Hepatocyte (in vitro differentiated cells): ENCODE results near the gene FBP1. TPM values are rescaled to one million over a fixed set of nuclear protein-coding genes. Genes with fewer than 3 reads are reported as not detected.

Source experiments
- DNase-seq: peaks from one replicate; pipeline ENCODE4 v3.0.0-alpha.2; 2016; ENCODE audit warnings: low spot score
- H2AFZ ChIP-seq: fragments of 200-600 bp; sonication (generic); 2 replicates; pipeline ENCODE4 v1.6.0; 2016; ENCODE audit warnings: antibody characterized with exemption, mild to moderate bottlenecking
- H3K27ac ChIP-seq: fragments of 200-600 bp; sonication (generic); 2 replicates; pipeline ENCODE4 v1.5.1; 2016; ENCODE audit warnings: mild to moderate bottlenecking
- H3K27me3 ChIP-seq: fragments of 200-600 bp; sonication (generic); 2 replicates; pipeline ENCODE4 v1.6.1; 2016
- H3K36me3 ChIP-seq: fragments of 200-600 bp; sonication (generic); replicated peaks from 2 replicates; pipeline ENCODE4 v1.5.1; 2016; ENCODE audit warnings: low read depth; ENCODE audit not compliant: insufficient read depth
- H3K4me1 ChIP-seq: fragments of 200-600 bp; sonication (generic); 2 replicates; pipeline ENCODE4 v1.5.1; 2016; ENCODE audit warnings: mild to moderate bottlenecking, moderate library complexity; ENCODE audit not compliant: insufficient read depth
- H3K4me2 ChIP-seq: fragments of 200-600 bp; sonication (generic); 2 replicates; pipeline ENCODE4 v1.6.0; 2016
- H3K4me3 ChIP-seq: fragments of 200-600 bp; sonication (generic); 2 replicates; pipeline ENCODE4 v1.5.1; 2016; ENCODE audit warnings: mild to moderate bottlenecking
- H3K79me2 ChIP-seq: fragments of 200-600 bp; sonication (generic); 2 replicates; pipeline ENCODE4 v1.6.0; 2017; ENCODE audit warnings: mild to moderate bottlenecking
- H3K9me2 ChIP-seq: fragments of 200-600 bp; sonication (generic); replicated peaks from 2 replicates; pipeline ENCODE4 v1.6.0; 2017; ENCODE audit warnings: mild to moderate bottlenecking; ENCODE audit not compliant: insufficient read depth
- H3K9me3 ChIP-seq: fragments of 200-600 bp; sonication (generic); 2 replicates; pipeline ENCODE4 v1.5.1; 2016; ENCODE audit warnings: low read depth, mild to moderate bottlenecking
- H4K20me1 ChIP-seq: fragments of 200-600 bp; sonication (generic); 2 replicates; pipeline ENCODE4 v1.6.0; 2016; ENCODE audit warnings: mild to moderate bottlenecking; ENCODE audit not compliant: insufficient read depth, poor library complexity, severe bottlenecking
- EZH2 ChIP-seq: fragments of 200-600 bp; sonication (generic); IDR thresholded peaks from 2 replicates; pipeline ENCODE4 v1.6.1; 2016; ENCODE audit warnings: antibody characterized with exemption, mild to moderate bottlenecking, borderline replicate concordance
- EZH2phosphoT487 ChIP-seq: fragments of 200-600 bp; sonication (generic); IDR thresholded peaks from one replicate; pipeline ENCODE4 v1.6.1; 2018; ENCODE audit warnings: antibody characterized with exemption, mild to moderate bottlenecking, low read depth, moderate library complexity; ENCODE audit not compliant: unreplicated experiment, severe bottlenecking
- WGBS: methylation state at CpG from one replicate; pipeline ENCODE4 v1.1.6; 2016; ENCODE audit warnings: low lambda C conversion rate; ENCODE audit errors: missing lambda C conversion rate; 5-methylcytosine and 5-hydroxymethylcytosine counted together
- polyA plus RNA-seq: library from polyadenylated mRNA; unstranded; fragments of >200 nt; fragmentation: Nextera tagmentation; extraction: Ambion mirVana; gene quantifications from 2 replicates; pipeline ENCODE4 v1.2.1, GENCODE V29; 2016
- total RNA-seq: library from RNA; depleted of rRNA; stranded (reverse); fragments of >200 nt; gene quantifications from 2 replicates; pipeline ENCODE4 v1.2.3, GENCODE V29; 2014
- TF ChIP-seq, protein P1 (sequence below): fragments of 200-600 bp; sonication (generic); IDR thresholded peaks from 2 replicates; pipeline ENCODE4 v1.5.1; 2016; ENCODE audit warnings: antibody characterized with exemption, mild to moderate bottlenecking; ENCODE audit not compliant: poor library complexity

FBP1 gene
- total and polyA plus RNA-seq, 2 experiments from 2014 or later = 31.2 to 65.3 TPM

DNA sequence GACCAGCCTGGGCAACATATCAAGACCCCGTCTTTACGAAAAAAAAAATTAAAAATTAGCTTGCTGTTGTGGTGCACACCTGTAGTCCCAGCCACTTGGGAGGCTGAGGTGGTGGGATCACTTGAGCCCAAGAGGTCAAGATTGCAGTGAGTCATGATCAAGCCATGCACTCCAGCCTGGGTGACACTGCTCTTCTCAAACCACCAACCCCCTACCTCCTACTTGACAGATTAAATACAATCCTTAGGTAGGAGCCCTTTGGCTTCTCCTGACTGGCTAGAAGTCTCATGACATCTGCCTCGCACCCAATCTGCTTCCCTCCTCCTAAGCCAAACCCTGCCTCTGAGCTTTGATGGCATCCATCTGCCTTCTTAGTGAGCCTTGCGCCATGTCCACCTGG is 11.6 kb upstream of the FBP1 start:
- H3K4me1 ChIP-seq = no peaks in the 10 kb centered on the region

DNA sequence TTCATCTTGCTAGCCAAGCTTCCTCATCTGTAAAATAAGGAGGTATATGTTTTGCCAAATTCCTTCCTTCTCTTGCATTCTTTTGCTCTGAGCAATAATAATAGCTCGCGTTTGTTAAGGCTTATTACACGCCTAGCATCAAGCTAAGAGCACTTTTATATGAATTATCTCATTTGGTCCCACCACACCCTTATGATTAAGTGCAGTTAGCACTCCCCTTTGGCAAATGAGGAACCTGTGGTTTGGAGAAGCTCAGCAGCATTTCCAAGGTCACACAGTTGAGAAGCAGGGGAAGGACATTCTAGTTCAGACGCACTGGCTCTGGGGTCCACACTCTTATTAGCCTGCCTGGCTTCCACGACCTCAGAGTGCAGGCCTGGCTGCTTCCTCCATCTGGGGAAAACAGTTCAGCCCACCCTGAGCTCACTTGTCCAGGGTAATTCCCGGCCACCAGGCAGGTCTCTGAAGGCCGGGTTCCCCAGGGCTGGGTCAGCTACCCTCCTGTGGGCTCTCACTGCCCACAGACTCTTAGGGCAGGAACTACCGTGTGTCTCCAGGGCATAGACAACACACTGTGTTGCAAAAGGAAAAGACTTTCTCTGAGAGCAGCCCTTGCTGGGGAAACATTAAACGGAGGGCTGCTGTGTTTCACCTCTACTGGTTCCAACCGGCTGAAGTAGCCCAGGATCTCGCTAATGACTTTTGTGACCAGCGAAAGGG is 9.9 kb upstream of the FBP1 start:
- no peak overlapping the region for H3K4me3 ChIP-seq
- no peaks in the 10 kb centered on the region for H3K9me3 ChIP-seq
- TF ChIP-seq, protein P1, sequence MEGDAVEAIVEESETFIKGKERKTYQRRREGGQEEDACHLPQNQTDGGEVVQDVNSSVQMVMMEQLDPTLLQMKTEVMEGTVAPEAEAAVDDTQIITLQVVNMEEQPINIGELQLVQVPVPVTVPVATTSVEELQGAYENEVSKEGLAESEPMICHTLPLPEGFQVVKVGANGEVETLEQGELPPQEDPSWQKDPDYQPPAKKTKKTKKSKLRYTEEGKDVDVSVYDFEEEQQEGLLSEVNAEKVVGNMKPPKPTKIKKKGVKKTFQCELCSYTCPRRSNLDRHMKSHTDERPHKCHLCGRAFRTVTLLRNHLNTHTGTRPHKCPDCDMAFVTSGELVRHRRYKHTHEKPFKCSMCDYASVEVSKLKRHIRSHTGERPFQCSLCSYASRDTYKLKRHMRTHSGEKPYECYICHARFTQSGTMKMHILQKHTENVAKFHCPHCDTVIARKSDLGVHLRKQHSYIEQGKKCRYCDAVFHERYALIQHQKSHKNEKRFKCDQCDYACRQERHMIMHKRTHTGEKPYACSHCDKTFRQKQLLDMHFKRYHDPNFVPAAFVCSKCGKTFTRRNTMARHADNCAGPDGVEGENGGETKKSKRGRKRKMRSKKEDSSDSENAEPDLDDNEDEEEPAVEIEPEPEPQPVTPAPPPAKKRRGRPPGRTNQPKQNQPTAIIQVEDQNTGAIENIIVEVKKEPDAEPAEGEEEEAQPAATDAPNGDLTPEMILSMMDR = no peak
- H4K20me1 ChIP-seq = no peaks in the 10 kb centered on the region
- 79% methylated on average over 12 of the region's 12 CpGs for WGBS
- H3K4me2 ChIP-seq = no peak overlapping the region
- H3K36me3 ChIP-seq = no peaks in the 10 kb centered on the region
- H3K9me2 ChIP-seq = no peaks in the 10 kb centered on the region
- no peaks in the 10 kb centered on the region for H3K4me1 ChIP-seq
- no peaks in the 10 kb centered on the region for H3K27me3 ChIP-seq
- DNase-seq = no peak
- no peak overlapping the region for H3K27ac ChIP-seq
- H2AFZ ChIP-seq = no peak overlapping the region
- no peaks in the 10 kb centered on the region for H3K79me2 ChIP-seq

More for the DNA sequence above, 11.6 kb upstream of the FBP1 start:
- no peak overlapping the region for H2AFZ ChIP-seq
- H4K20me1 ChIP-seq = no peaks in the 10 kb centered on the region
- H3K36me3 ChIP-seq = no peaks in the 10 kb centered on the region
- no peak for DNase-seq
- H3K4me3 ChIP-seq = no peak overlapping the region
- no peak for TF ChIP-seq EZH2phosphoT487
- TF ChIP-seq, protein P1 = no peak
- no peak for TF ChIP-seq EZH2
- 100% methylated on average over 4 of the region's 4 CpGs for WGBS
- no peaks in the 10 kb centered on the region for H3K9me2 ChIP-seq
- H3K27me3 ChIP-seq = no peaks in the 10 kb centered on the region
- H3K27ac ChIP-seq = no peak overlapping the region
- no peaks in the 10 kb centered on the region for H3K9me3 ChIP-seq
- H3K4me2 ChIP-seq = no peak overlapping the region
- no peaks in the 10 kb centered on the region for H3K79me2 ChIP-seq

DNA sequence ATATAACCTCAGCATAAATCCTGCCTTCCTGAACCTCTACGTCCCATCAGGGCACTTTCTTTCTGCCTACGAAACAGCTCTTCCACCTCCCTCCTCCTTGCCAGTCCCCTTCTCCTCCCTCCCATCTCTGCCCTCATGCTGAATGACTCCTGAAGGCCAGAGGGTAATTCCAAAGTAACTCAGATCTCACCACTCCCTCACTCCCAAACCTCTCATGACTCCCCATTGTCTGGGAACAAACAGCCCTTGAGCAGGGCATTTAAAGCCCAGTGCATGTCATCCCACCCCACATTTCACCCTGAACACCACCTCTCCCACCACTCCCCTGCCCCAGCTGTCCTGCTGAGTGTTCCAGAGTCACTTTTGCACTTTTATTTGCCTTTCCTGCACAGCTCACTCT is 8.9 kb upstream of the FBP1 start:
- H3K4me1 ChIP-seq = no peaks in the 10 kb centered on the region
- no peak overlapping the region for H2AFZ ChIP-seq
- H3K4me2 ChIP-seq = no peak overlapping the region
- no peaks in the 10 kb centered on the region for H3K27me3 ChIP-seq
- H3K9me3 ChIP-seq = no peaks in the 10 kb centered on the region
- no peaks in the 10 kb centered on the region for H4K20me1 ChIP-seq
- no peak for DNase-seq
- no peaks in the 10 kb centered on the region for H3K9me2 ChIP-seq
- no peak overlapping the region for H3K27ac ChIP-seq
- TF ChIP-seq EZH2phosphoT487 (no peak), EZH2 (no peak)
- TF ChIP-seq, protein P1 = no peak
- no peaks in the 10 kb centered on the region for H3K36me3 ChIP-seq
- H3K79me2 ChIP-seq = no peaks in the 10 kb centered on the region
- 100% methylated on average over 2 of the region's 2 CpGs for WGBS
- H3K4me3 ChIP-seq = no peak overlapping the region
